Spleen (tissue), 11 donors: ENCODE results near the gene TTC7B. TPM values are rescaled to one million over a fixed set of nuclear protein-coding genes. Genes with fewer than 3 reads are reported as not detected.

Experiments used
- DNase-seq: peaks from one replicate; pipeline ENCODE4 v3.0.0-alpha.2; 2020
- H3K27ac ChIP-seq, 8 donors: fragments of 200-600 bp; sonication (generic) in 7 of 8; 1 replicate in 4 of 8; 2 replicates in 4 of 8; pipeline versions ENCODE4 v1.5.0 to v1.8.0; 2016 to 2021; ENCODE audit warnings: inconsistent platforms in 4 of 8, mild to moderate bottlenecking in 4 of 8, moderate library complexity in 1 of 8
- H3K27me3 ChIP-seq, 7 donors: fragments of 200-600 bp; sonication (generic) in 6 of 7; replicated peaks in 1 of 7; 1 replicate in 4 of 7; 2 replicates in 3 of 7; pipeline versions ENCODE4 v1.5.0 to v1.8.0; 2016 to 2021; ENCODE audit warnings: inconsistent platforms in 3 of 7, mild to moderate bottlenecking in 1 of 7
- H3K36me3 ChIP-seq, 6 donors: fragments of 200-600 bp; sonication (generic) in 5 of 6; 1 replicate in 4 of 6; 2 replicates in 2 of 6; pipeline versions ENCODE4 v1.5.0 to v1.8.0; 2016 to 2021; ENCODE audit warnings: inconsistent platforms in 2 of 6
- H3K4me1 ChIP-seq, 6 donors: fragments of 200-600 bp; sonication (generic) in 5 of 6; 1 replicate in 3 of 6; 2 replicates in 3 of 6; pipeline versions ENCODE4 v1.5.0 to v1.8.0; 2016 to 2021; ENCODE audit warnings: inconsistent platforms in 3 of 6
- H3K4me3 ChIP-seq, 8 donors: fragments of 200-600 bp; sonication (generic) in 7 of 8; 1 replicate in 4 of 8; 2 replicates in 4 of 8; pipeline versions ENCODE4 v1.5.0 to v1.8.0; 2016 to 2021; ENCODE audit warnings: inconsistent platforms in 4 of 8, mild to moderate bottlenecking in 4 of 8, moderate library complexity in 2 of 8
- H3K9me3 ChIP-seq, 8 donors: fragments of 200-600 bp; sonication (generic) in 7 of 8; 1 replicate in 4 of 8; 2 replicates in 4 of 8; pipeline versions ENCODE4 v1.5.0 to v1.8.0; 2016 to 2021; ENCODE audit warnings: inconsistent platforms in 4 of 8
- CTCF ChIP-seq, 11 experiments: fragments of 200-600 bp in 7 of 11; fragments of 450-650 bp in 4 of 11; sonication (generic) in 4 of 11; IDR thresholded peaks in 8 of 11; conservative IDR thresholded peaks in 3 of 11; 1 replicate in 7 of 11; 2 replicates in 4 of 11; pipeline versions ENCODE4 v1.4.0 to v1.8.0; 2016 to 2021; ENCODE audit warnings: antibody characterized with exemption in 11 of 11, inconsistent platforms in 4 of 11, mild to moderate bottlenecking in 1 of 11
- POLR2A ChIP-seq, 3 donors: fragments of 450-650 bp; IDR thresholded peaks; one replicate each; pipeline ENCODE4 v1.5.1; 2017; ENCODE audit warnings: antibody characterized with exemption in 3 of 3, mild to moderate bottlenecking in 1 of 3
- POLR2AphosphoS5 ChIP-seq, 3 donors: sonication (generic); formaldehyde crosslinking; IDR thresholded peaks; one replicate each; pipeline ENCODE4 v1.5.1; 2017; ENCODE audit warnings: antibody characterized with exemption in 3 of 3
- WGBS, 5 donors: extraction: QIAGEN DNeasy Blood & Tissue Kit in 3 of 5; methylation state at CpG; one replicate each; pipeline versions ENCODE4 v1.1.5 to v1.1.7; 2013 to 2018; 5-methylcytosine and 5-hydroxymethylcytosine counted together
- intact Hi-C: fragments of 100-400 bp; cut with DNase I; formaldehyde crosslinking; loops from one replicate; pipeline ENCODE4 v1.15.0; 2023; ENCODE audit warnings: low total_unique reads
- polyA plus RNA-seq, 3 donors: library from polyadenylated mRNA; stranded (reverse); fragments of 200-250 nt; gene quantifications; one replicate each; pipeline ENCODE4 v1.2.1, GENCODE V29; 2013
- total RNA-seq, 7 donors: library from RNA; depleted of rRNA in 3 of 7; stranded (reverse); fragments of >200 nt in 3 of 7; fragmentation: NEBNext Ultra II Directional in 4 of 7; extraction: Animal tissue kit (Norgen Biotek cat#: 25700) in 4 of 7; gene quantifications; one replicate each; pipeline versions ENCODE4 v1.1.0 to v1.2.1, GENCODE V29; 2016 to 2021
- donor health status: healthy with polysubstance abuse.
- donor health status: DM: no; HTN: no; CAD: no; lungs with moderate emphysema.
- donor health status: DM: no; HTN: no; CAD: no.
- donor health status: Bipolar disorder and iron deficiency.
- donor health status: healthy.
- donor health status: DM: no; HTN: no; CAD: no.
- donor health status: DM: yes; HTN: yes; CAD: no.

Gene TTC7B
- total and polyA plus RNA-seq, 10 donors, result 6.6 to 98.4 (median 62.6) TPM

GRCh38 chr14:90742252-90742651 lies 74.0 kb downstream of the TTC7B start:
- H3K27ac ChIP-seq, result peak overlapping the region in 1 of 8 donors; percentile 68
- H3K4me1 ChIP-seq, result peaks cover 0 to 26% (median 10%) of the 10 kb centered on the region in 6 donors
- H3K36me3 ChIP-seq, result peaks cover 0 to 5% (median 0%) of the 10 kb centered on the region in 6 donors
- H3K27me3 ChIP-seq, result no peaks in the 10 kb centered on the region
- H3K4me3 ChIP-seq, result no peak overlapping the region
- no peak for DNase-seq
- TF ChIP-seq POLR2AphosphoS5 (IDR thresholded peaks at IDR 0.05), result no peak
- no peak for TF ChIP-seq CTCF (IDR thresholded peaks at IDR 0.05 in 8 of 11, conservative IDR thresholded peaks at IDR 0.05 in 3 of 11)
- no peak for TF ChIP-seq POLR2A (IDR thresholded peaks at IDR 0.05)
- no peaks in the 10 kb centered on the region for H3K9me3 ChIP-seq
- 90 to 98% (median 92%) methylated on average over 2 of the region's 2 CpGs for WGBS, 5 donors
- intact Hi-C loops, result no loop called here

- Histone ChIP-seq H3K36me3 (peaks cover 0 to 5% (median 0%) of the 10 kb centered on the region in 6 donors), H3K27me3 (no peaks in the 10 kb centered on the region), H3K9me3 (no peaks in the 10 kb centered on the region), H3K27ac (no peak overlapping the region), H3K4me3 (no peak overlapping the region), H3K4me1 (peaks cover 0 to 26% (median 10%) of the 10 kb centered on the region in 6 donors)
- WGBS, 5 donors, result 88 to 93% (median 91%) methylated on average over 2 of the region's 2 CpGs
- no peak for DNase-seq
- intact Hi-C loops, result no loop called here
- TF ChIP-seq CTCF (IDR thresholded peaks at IDR 0.05 in 8 of 11, conservative IDR thresholded peaks at IDR 0.05 in 3 of 11), result no peak
- TF ChIP-seq POLR2A (IDR thresholded peaks at IDR 0.05), result no peak
- no peak for TF ChIP-seq POLR2AphosphoS5 (IDR thresholded peaks at IDR 0.05)
Measured at GRCh38 chr14:90741682-90741946, 74.6 kb downstream of the TTC7B start.

GRCh38 chr14:90740946-90741681 lies 75.1 kb downstream of the TTC7B start:
- DNase-seq, result no peak
- 83 to 92% (median 89%) methylated on average over 12 of the region's 12 CpGs for WGBS, 5 donors
- H3K36me3 ChIP-seq, result peaks cover 0 to 5% (median 0%) of the 10 kb centered on the region in 6 donors
- intact Hi-C loops, result no loop called here
- H3K27ac ChIP-seq, result no peak overlapping the region
- H3K4me1 ChIP-seq, result peaks cover 0 to 26% (median 10%) of the 10 kb centered on the region in 6 donors
- no peaks in the 10 kb centered on the region for H3K27me3 ChIP-seq
- H3K9me3 ChIP-seq, result no peaks in the 10 kb centered on the region
- TF ChIP-seq CTCF (IDR thresholded peaks at IDR 0.05 in 8 of 11, conservative IDR thresholded peaks at IDR 0.05 in 3 of 11) (no peak), POLR2AphosphoS5 (IDR thresholded peaks at IDR 0.05) (no peak), POLR2A (IDR thresholded peaks at IDR 0.05) (no peak)
- no peak overlapping the region for H3K4me3 ChIP-seq

GRCh38 chr14:90740081-90740480 lies 76.1 kb downstream of the TTC7B start:
- Histone ChIP-seq H3K27me3 (no peaks in the 10 kb centered on the region), H3K9me3 (no peaks in the 10 kb centered on the region), H3K36me3 (peaks cover 0 to 5% (median 0%) of the 10 kb centered on the region in 6 donors), H3K4me1 (peaks cover 0 to 26% (median 10%) of the 10 kb centered on the region in 6 donors), H3K27ac (peak overlapping the region in 2 of 8 donors; percentile 3 to 10), H3K4me3 (no peak overlapping the region)
- TF ChIP-seq POLR2AphosphoS5 (IDR thresholded peaks at IDR 0.05) (no peak), CTCF (IDR thresholded peaks at IDR 0.05 in 8 of 11, conservative IDR thresholded peaks at IDR 0.05 in 3 of 11) (no peak), POLR2A (IDR thresholded peaks at IDR 0.05) (no peak)
- 67 to 84% (median 77%) methylated on average over 8 of the region's 8 CpGs for WGBS, 5 donors
- intact Hi-C loops, result no loop called here
- DNase-seq, result no peak
